Activated CD4-positive, alpha-beta T cell treated with anti-CD3 and anti-CD28 coated beads, Interleukin-2, amount 50 U/mL, for 48 hours (primary cell): ENCODE results near the gene MDK.
A peak's percentile ranks its signal among the peaks of the same experiment; 100 is the strongest.

ENCODE experiments used
- DNase-seq, 2 experiments: peaks; one replicate each; pipeline ENCODE4 v3.0.0-alpha.2; 2020

Gene MDK

DNA sequence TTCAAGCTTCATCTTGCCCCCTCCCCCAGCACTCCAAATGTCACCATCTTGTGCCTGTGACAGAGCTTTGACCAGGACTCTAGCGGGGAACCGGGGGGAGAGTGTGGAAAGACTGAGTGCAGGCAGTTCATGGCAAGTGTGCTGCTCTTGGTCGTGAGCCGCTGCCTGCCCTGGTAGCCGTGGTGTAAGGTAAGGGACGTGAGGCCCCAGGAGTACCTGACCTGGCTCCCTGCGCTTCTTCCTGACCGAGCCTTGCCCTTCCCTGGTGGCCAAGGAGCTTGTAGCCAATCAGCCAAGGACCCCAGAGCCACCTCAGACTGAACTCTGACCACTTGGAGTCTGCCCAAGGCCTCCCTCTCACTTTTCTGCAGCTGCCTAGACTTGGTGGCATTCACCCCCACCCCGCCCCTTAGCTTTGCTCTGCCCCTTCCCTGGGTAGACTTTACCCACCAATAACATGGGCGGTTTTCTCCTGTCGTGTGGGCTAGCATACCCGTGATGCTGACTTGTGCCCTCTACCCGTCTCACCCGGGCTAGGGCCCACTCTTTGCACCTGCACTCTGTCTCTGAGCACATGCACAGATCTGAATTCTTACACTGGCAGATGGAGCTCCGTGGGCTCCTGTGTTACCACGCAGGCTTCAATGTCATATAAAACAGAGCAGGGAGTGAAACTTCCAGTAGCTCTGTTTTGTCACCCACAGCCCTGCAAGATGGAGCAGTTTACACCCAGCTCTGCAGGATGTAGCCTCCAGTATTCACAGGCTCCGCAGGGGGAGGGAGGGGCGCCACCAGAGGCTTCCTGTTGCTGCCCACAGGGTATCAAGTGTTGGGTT lies 32.7 kb upstream of the MDK start:
- peak; percentile 63 to 72 for DNase-seq

DNA sequence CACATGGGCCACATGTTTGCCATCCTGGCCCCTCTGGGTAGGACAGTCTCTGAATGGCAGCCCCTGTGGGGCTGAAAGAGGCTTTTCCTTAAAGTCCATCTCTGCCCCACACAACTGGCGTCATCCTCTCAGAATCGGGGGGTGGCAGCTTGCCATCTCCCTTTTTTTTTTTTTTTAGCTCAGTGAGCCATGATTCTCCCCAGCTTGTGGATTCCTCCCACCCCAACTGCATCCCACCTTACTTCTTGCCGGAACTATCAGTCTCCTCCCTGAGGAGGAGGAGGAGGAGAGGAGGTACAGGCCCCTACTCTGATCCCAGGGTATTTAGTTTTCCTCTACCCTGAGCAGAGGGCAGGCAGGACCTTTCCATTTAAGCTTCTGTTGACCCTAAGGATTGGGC lies 30.8 kb upstream of the MDK start:
- DNase-seq = no peak

DNA sequence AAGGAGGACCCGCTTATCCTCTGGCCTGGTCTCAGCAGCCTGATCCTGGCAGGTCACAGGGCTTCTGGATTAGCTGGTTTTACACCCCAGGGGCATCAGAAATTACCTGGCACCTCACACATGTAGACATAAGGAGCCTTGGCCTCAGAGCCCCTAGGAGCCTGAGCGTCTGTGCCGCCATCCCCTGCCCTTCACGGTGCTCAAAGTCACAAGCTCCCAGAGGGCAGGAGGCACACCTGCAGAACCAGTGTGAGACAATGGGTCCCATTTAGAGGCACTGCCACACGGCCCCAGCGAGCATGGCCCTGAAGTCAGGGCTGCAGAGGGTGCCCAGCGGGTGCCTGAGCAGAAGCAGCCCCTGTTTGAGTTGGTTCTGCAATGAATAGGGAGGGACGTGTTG lies 30.3 kb upstream of the MDK start:
- DNase-seq = no peak

- no peak for DNase-seq
These were observed 29.9 kb upstream of the MDK start for GRCh38 chr11:46351606-46352005.

GRCh38 chr11:46352063-46352841 lies 29.2 kb upstream of the MDK start:
- DNase-seq = peak; percentile 78 to 83

DNA sequence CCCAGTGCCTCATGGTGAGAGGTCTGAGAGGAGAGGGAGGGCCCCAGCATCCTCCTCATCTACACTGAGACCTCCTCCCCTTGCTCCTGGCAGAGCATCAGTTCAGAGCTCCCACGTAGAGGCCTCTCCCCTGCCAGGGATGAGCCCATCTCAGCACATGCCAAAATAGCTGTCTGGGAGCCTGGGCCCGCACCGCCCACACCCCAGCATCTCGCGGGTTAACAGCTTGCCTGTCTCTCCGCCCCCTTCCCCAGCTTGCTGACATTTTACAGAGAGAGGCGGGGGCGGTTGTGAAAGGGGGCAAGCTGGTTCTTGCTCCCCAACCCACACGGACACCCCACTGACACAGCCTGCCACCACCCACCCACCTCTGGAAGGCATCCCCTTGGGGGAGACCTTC lies 27.8 kb upstream of the MDK start:
- DNase-seq = peak; percentile 62 to 75

DNA sequence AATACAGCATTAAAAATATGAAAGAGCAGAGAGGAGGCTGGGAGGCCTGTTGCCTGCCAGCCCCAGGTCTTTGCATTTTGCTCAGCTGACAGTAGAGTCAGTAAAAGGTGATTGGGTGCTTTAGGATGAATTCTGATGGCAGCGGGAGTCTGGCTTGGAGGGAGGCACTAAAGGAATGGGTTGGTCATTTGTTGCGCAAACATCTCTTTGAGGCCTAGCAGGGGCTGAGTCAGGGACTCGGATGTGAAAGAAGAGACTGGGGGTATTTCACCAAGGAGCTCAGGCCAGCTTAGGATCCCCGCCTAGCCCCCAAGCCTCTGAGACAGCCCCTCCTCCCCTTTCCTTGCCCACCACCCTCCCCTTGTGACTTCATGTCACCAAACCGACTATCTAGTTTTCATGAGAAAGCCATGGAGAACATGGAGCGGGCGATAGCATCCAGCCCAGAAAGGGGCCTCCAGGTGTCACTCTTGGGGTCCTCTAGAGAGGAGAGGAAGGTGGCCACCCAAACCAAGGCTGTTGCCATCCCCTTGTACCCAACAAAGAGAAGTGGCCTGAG lies 24.5 kb upstream of the MDK start:
- no peak for DNase-seq

DNA sequence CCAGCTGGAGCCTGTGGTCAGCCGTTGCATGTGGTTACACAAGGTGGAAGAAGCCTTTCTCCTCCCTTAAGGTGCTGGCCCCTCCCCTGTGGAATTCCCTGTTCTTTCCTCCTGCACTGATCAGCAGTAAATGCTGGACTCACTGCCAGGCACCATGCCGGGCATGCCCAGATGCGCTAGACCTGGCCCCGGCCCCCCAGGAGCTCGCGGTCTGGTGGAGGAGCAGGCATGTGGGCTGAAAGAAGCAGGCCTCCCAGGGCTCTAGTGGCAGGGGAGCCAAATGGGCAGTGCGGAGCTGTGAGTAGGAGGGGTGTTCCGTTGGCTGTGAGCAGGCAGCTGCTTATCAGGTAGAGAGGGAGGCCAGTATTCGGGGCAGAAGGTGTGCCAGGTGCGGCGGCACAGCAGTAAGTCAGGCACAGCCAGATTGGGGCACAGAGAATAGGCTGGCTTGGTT lies 24.0 kb upstream of the MDK start:
- DNase-seq = no peak

DNA sequence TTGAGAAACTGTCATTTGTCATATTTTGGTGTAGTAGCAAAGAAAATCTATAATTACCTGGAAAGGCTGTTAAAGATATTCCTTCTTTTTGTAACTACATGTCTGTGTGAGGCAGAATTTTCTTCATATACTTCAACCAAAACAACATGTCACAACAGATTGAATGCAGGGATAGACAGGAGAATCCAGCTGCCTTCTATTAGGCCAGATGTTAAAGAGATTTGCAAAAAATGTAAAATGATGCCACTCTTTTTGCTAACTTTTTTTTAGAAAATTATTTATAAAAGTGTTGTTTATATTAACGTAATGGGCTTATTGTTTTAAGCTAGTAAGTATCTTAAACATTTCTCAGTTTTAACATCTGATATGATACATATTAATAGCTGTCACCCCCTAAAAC lies 21.5 kb upstream of the MDK start:
- DNase-seq = no peak

- DNase-seq = no peak
These were observed 20.6 kb upstream of the MDK start for GRCh38 chr11:46360878-46361277.

- DNase-seq = peak; percentile 69 to 73
These were observed 19.9 kb upstream of the MDK start for GRCh38 chr11:46361283-46362155.

DNA sequence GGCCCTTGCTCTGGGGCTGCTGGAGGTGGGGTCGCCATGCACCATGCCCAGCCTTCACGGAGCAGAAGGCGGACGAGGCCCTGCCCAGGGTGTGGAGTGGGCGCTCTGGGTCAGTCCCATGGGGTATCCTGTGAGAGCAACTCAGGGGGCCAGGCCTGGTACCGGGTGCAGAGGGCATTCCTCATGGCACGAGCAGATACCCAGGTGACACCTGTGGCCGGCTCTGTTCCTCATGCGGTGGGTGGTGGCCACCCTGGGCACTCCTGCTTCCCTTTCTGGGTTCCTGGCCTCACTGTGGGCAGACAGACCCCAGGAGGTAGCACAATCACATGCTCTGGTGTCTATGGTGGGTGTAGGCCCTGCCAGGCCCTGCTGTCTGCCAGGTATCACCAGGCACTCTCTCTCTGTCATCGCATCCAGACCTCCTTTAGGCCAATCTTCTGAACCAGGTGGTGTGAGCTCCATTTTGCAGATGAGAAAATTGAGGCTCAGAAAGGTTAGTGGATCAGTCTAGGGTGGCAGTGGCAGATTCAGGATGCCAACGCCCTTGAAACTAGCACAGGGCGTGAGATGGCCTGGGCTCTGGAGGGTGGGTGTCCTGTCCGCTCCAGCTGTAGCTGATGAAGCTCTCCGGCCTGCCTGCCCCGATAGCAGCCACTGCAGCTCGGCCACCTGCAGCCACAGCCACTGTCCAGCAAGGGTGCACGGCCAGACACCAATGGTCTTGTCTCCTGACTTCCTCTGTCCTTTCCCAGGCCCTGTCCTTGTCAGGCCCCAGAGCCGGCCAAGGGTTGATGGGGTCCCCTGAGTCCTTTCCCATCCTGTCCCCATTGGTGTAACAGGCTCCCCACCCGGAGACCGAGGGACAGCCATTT lies 19.1 kb upstream of the MDK start:
- DNase-seq = no peak

- no peak for DNase-seq
These were observed 18.4 kb upstream of the MDK start for GRCh38 chr11:46363031-46363407.

DNA sequence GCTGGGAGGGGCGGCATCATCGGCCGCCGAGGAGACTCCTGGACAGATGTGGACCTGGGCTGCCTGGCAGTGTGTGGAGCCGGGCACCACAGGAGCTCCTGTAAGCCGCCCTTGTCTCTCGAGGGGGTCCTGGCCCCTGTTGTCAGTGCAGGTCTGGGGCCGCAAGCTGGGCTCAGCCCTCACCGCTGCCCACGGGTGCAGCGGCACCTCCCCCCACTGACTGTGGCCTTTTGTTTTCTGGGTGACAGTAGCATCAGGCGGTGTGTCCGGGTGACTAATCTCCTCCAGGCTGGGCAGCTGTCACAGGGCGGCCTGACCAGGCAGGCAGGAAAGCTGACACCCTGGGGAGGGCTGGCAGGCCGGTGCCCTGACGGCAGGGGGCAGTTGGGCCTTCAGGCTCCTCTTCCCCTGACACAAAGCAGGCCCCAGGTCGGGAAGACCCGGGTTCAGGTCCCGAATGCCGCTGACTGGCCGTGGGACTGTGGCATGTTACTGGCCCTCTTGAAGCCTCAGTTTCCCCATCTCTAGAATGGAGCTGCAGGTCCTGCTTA lies 17.9 kb upstream of the MDK start:
- no peak for DNase-seq

DNA sequence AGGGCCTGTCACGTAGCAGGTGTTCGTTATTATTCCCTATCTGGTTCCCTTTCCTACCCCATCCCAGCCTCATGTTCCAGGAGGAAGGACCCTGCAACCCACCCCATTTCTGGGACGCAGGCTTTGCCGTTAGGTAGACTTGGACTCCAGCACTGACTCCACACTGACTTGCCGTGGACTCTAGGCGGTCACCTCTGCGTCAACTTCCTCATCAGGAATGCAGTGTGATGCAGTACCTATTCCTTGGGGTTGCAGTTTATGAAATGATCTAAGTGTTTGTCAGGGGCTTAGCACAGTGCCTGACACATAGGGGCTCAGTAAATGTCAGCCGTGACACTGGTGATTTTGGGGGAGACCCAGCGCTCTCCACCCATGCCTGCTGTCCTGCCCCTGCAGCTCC lies 17.4 kb upstream of the MDK start:
- no peak for DNase-seq

DNA sequence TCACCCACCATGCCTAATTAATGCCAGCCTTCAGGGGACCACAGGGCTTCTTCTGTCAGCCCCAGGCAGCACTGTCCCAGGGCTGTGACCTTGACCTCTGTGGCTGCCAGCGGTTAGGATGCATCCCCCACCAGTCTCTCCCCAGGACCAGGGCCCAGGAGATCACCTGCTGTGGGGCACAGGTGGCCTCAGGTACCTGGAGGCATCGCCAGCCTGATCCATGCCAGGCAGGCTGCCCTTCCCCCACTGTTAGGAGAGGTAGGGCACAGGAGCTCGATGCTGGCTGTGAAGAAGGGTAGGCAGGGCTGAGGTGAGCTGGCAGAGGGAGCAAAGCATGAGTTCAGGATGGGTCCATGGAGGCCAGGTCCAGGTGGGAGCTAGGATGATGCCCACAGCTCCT lies 16.7 kb upstream of the MDK start:
- no peak for DNase-seq

DNA sequence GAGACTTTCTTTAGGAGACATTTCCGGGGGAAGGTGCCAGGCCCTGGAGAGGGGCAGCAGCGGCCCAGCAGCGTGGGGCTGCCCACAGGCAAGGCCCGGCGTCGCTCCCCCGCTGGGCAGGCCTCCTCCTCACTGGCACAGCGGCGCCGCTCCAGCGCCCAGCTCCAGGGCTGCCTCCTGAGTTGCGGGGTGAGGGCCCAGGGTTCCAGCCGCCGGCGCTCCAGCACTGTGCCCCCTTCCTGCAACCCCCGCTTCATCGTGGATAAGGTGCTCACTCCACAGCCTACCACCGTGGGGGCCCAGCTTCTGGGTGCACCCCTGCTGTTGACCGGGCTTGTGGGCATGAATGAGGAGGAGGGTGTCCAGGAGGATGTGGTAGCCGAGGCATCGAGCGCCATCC lies 15.2 kb upstream of the MDK start:
- no peak for DNase-seq

- no peak for DNase-seq
These were observed 14.8 kb upstream of the MDK start for GRCh38 chr11:46366661-46367161.

DNA sequence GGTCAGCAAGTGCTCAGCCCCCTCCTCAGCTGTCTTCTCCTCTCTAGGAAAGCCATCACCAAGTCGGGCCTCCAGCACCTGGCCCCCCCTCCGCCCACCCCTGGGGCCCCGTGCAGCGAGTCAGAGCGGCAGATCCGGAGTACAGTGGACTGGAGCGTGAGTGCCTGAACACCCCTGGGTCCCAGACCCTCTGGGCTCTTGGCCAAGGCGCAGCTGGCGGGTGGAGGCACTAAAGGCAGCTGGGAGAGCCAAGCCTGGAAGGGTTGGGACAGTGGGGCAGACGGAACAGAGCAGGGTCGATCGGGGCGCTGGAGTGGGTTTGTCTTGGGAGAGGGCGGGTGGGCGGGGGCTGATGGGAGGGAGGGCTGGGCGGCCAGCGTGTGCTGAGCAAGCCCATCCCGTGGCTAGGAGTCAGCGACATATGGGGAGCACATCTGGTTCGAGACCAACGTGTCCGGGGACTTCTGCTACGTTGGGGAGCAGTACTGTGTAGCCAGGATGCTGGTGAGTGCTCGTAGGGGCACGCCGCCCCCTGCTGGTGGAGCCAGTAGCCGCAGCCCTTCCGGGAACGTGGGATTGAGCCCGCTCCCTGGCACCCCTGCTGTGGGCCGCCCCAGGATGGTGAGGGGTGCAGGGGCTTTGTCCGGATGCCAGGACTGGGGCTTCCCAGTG lies 14.1 kb upstream of the MDK start:
- DNase-seq = peak; percentile 78 to 82

DNA sequence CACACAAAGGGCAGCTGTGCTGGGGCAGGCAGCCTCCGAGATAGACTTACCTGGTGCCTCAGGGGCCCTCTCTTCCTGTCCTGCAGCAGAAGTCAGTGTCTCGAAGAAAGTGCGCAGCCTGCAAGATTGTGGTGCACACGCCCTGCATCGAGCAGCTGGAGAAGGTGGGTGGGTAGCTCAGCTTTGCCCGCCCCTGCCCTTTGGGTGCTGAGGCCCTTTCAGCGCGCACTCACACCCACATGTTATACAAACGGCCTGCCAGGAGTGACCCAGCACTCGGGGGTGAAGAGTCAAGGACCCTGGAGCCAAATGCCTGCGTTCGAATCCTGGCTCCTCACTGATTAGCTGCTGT lies 13.6 kb upstream of the MDK start:
- no peak for DNase-seq
